GM19238 (cell line): Measurements from ENCODE around the gene SLC6A17.

Experiments used
- DNase-seq: peaks from one replicate; pipeline ENCODE4 v3.0.0; 2011; ENCODE audit warnings: low spot score; ENCODE audit not compliant: insufficient read length

SLC6A17 gene

DNA sequence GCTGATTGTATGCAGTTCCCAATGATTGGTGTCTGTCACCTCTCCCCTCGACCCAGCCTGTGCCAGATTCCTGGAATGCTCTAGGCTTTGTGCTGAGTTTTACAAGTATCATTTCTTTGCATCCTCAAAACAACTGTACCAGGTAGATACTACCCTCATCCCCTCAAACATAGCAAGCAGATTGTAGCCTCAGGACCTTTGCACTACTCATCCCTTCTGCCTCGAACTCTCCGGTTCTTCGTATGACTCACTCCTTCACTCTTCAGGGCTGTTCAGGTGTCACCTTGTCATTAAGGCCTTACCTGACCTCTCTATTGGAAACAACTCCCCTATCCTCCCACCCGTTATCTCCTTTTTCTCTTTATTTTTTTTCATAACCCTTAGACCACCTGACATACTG, 67.8 kb downstream of the SLC6A17 start:
- no peak for DNase-seq

DNA sequence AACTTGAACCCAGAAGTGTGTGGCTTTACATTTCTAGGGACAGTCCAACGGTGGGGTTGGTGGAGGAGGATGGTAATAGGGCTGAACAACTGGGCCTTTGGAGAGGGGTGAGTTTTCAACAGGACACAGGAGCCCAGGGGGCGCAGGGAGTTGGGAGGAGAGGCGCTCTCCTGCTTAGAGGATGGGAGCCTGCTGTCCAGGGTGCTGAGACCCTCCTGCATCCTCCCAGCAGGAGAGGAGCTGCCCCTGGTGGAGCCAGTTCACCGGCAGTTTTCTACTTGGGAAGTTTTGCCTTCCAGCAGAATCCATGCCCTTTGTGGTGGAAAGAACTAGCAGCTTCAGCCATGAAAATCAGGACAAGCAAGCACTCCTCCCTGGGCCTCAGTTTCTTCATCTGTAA, 68.4 kb downstream of the SLC6A17 start:
- DNase-seq = no peak

DNA sequence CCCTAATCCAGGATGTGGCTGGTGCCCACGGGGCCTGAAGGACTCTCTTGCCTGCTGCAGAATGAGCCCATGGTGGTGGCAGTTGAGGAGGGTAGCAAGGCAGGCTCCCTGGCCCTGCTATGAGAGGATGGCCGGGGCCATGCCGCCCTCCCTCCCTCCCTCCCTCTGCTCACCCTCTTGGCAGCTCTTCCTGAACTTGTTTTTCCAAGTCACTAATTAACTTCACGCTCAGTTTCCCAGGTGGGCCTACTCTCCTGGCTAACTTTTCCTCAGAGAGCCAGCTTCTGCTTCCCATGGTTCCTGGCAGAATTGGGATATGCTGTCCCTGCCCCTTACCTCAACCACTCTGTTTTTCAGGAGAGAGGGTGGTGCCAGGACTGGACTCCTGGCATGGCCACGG, 70.0 kb downstream of the SLC6A17 start:
- no peak for DNase-seq

- DNase-seq = no peak
Measured at GRCh38 chr1:110221119-110221518, 70.8 kb downstream of the SLC6A17 start.

GRCh38 chr1:110223127-110223526, 72.8 kb downstream of the SLC6A17 start:
- no peak for DNase-seq

DNA sequence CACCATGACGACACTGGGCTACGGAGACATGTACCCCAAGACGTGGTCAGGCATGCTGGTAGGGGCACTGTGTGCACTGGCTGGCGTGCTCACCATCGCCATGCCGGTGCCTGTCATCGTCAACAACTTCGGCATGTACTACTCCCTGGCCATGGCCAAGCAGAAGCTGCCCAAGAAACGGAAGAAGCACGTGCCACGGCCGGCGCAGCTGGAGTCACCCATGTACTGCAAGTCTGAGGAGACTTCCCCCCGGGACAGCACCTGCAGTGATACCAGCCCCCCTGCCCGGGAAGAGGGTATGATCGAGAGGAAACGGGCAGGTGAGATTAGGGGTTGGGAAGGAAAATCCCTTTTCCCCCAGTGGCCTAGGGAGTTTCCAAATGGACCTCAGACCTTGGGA, 73.3 kb downstream of the SLC6A17 start:
- no peak for DNase-seq

- no peak for DNase-seq
Measured at GRCh38 chr1:110224240-110224995, 74.1 kb downstream of the SLC6A17 start.

DNA sequence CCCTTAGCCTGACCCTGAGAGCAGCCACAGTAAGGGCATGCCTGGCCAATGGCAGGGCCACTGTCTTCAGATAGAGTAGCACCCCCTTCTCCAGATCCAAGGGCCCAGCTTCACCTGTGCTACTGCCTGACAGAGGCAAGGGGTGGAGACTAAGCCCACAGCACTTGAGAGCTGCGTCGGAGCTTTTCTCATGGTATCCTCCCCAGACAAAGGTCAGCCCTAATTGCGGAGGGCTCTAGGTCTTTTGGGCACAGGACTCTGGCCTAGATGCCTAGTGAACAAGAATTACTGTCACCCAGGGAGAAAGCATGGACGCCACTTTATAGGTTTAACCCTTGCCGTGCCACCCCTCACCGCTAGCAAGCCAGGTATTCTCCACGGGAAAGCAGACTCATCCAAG, 74.9 kb downstream of the SLC6A17 start:
- no peak for DNase-seq

- no peak for DNase-seq
Measured at GRCh38 chr1:110225756-110226404, 75.6 kb downstream of the SLC6A17 start.

GRCh38 chr1:110227774-110228173, 77.5 kb downstream of the SLC6A17 start:
- no peak for DNase-seq

DNA sequence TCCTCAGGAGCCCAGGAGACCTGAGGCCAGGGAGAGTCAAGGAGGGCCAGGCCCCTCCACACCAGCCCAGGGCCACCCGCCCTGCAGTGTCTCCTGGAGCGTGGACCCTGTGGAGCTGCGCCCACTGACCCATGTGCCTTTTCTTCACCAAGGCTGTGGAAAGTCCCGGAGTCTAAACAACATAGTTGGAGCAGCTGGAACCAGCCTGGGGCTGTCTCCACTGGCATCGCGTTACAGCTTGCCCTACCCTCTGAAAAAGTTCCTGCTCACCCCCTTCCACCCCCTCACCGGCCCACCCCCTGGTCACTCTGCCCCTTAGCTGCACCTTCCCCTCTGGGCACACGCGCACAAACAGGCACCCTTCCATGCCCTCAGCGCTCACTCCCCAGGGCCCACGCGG, 78.1 kb downstream of the SLC6A17 start:
- no peak for DNase-seq

DNA sequence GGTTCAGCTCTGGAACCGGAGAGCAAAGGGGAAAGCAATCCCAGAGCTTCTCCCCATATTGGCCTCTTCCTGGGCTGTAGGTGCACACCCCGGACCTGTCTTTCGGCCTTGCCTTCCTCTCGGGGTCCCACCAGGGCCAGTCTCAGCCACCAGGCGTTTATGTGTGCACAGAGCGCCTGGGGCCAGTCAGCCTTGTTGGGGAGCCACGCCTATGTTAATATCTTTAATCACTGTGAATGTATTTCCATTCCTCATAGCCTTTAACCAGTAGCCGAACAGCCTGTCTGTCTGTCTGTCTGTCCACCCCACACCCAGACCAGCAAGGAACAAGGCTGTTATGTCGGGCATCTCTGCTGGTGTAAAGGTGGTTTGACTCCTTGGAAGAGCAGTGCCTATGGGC, 78.6 kb downstream of the SLC6A17 start:
- no peak for DNase-seq

DNA sequence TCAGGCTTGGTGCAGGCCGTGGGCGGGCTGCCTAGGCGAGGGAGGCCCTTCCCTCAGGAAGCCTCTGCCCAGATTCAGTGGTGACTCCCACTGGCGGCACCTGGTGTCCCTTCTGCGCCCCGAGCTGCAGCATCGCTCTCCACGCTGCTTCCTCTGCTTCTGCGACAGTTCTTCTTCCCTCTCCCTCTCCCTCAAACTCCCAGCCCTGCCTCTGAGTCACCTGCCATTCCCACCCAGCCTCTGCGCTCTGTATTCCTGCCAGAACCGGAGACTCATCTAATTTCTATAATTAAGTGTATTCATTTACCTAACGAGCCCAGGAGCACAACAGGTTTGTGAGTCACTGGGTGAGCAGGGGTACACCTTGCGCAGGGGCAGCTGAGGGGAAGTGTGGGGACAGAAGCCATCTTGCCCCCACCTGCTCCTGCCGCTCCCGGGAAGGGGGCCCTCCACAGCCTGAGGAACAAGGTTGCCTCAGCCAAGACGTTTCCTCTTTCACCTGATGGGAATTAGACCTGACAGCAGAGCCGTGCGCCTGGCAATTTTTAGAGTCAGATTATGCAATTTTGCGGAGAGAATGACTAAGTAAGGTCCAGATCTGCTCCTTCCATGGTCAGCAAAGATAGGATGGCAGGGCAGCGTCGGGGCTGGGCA, 79.2 kb downstream of the SLC6A17 start:
- no peak for DNase-seq

- DNase-seq = no peak
Measured at GRCh38 chr1:110230381-110231199, 80.3 kb downstream of the SLC6A17 start.

- no peak for DNase-seq
Measured at GRCh38 chr1:110233861-110234260, 83.6 kb downstream of the SLC6A17 start.

GRCh38 chr1:110234691-110235090, 84.4 kb downstream of the SLC6A17 start:
- no peak for DNase-seq

- DNase-seq = no peak
Measured at GRCh38 chr1:110235181-110235833, 85.0 kb downstream of the SLC6A17 start.

GRCh38 chr1:110235834-110236682, 85.8 kb downstream of the SLC6A17 start:
- no peak for DNase-seq

GRCh38 chr1:110237386-110238152, 87.3 kb downstream of the SLC6A17 start:
- no peak for DNase-seq
